ENCODE data around the gene RAET1E.
A peak's percentile ranks its signal among the peaks of the same experiment; 100 is the strongest.
"Not testable (repeated sequence)": the region's sequence is repeated elsewhere in the genome, so short reads cannot be mapped to it uniquely, and the experiment has no call there.

RAET1E gene

GRCh38 chr6:149890629-149891045 is 7.3 kb downstream of the RAET1E start:
- DNase-seq (ENCODE audit: low read depth), result no peak

DNA sequence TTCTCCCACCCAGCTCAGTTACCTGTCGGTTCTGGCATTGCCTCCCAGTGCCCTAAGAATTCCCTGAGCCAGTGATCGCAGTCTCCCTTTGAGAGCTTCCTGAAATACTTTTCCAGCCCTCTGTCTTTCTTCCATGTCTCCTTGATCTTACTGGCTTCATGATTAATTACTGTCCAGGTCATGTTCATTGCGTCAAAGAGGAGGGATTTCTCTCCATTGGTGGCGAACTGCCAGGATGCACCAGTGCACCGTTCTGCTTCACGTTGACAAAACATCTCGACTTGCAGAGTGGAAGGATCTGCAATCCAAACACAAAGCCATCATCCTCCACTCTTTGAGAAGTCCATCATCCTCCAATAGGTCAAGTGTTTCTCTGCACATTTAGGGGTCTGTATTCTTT is 8.6 kb downstream of the RAET1E start:
- DNase-seq (ENCODE audit: low read depth), result no peak

DNA sequence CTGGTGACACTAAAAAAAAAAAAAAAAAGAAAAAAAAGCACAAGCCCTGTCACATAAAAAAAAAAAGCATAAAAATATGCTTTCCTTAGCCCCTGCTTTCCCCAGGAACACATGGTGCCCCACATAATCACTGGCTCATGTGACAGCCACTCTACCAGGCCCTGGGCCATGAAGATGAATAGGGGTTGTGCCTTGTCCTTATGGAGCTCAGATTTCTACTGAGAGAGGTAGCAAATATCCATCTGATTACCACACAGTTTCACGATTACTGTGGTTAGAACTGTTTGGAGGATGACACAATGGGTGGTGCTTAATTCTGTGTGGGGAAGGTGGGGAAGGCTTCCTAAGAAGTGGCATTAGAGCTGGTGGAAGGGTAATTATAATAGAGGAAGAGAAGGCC is 9.3 kb downstream of the RAET1E start:
- DNase-seq (ENCODE audit: low read depth), result no peak

GRCh38 chr6:149888093-149888492 is 9.8 kb downstream of the RAET1E start:
- no peak for DNase-seq (ENCODE audit: low read depth)

- peak; percentile 89 for DNase-seq (ENCODE audit: low read depth)
Observed at GRCh38 chr6:149887343-149887742, 10.6 kb downstream of the RAET1E start.

DNA sequence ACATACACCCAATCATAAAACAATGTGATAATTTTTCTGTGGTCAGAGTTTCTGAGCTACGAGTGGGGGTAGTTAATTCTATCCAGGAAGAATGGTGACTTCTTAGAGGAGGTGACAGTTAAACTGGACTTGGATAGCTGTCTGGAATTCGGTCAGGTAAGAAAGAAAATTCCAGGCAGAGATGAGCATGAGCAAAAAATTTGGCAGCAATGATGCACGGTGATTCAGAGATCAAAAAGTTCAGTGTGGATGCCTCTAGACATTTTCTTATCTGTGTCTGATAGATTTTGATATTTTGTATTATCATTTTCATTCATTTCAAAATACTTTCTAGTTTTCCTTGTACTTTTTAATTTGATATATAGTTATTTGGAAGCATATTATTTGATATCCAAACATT is 12.0 kb downstream of the RAET1E start:
- no peak for DNase-seq (ENCODE audit: low read depth)

GRCh38 chr6:149884617-149885016 is 13.3 kb downstream of the RAET1E start:
- DNase-seq (ENCODE audit: low read depth), result no peak

DNA sequence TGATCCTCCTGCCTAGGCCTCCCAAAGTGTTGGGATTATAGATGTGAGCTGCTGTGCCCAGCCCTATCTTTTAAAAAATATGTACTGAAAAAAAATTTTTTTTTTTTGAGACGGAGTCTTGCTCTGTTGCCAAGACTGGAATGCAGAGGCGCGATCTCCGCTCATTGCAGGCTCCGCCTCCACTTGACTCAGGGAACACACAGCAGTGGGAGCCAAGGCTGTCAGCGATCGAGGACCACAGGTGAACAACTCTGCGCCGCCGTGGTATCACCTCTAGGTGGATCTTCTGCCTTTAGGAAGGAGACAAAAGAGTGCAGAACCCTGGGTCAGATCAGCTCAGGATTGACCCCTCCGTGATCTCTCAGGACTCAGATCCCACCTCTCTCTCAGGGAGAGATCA is 13.7 kb downstream of the RAET1E start:
- DNase-seq (ENCODE audit: low read depth), result no peak

GRCh38 chr6:149881860-149882259 is 16.1 kb downstream of the RAET1E start:
- DNase-seq (ENCODE audit: low read depth), result no peak

GRCh38 chr6:149881066-149881766 is 16.7 kb downstream of the RAET1E start:
- no peak for DNase-seq (ENCODE audit: low read depth)

DNA sequence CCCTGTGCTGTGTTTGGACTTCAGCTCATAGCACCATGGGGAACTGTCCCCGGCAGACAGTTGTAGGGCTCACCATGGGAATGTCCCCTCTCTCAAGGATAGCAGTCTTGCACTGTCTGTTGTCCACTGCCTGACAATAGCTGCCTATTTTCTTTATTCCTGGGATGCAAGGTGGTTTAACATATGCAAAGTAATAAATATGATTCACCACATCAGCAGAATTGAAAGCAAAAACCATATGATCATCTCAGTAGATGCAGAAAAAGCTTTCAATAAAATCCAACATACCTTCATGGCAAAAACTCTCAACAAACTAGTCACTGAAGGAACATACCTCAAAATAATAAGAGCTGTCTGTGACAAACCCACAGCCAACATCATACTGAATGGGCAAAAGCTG is 20.3 kb downstream of the RAET1E start:
- no peak for DNase-seq (ENCODE audit: low read depth)

DNA sequence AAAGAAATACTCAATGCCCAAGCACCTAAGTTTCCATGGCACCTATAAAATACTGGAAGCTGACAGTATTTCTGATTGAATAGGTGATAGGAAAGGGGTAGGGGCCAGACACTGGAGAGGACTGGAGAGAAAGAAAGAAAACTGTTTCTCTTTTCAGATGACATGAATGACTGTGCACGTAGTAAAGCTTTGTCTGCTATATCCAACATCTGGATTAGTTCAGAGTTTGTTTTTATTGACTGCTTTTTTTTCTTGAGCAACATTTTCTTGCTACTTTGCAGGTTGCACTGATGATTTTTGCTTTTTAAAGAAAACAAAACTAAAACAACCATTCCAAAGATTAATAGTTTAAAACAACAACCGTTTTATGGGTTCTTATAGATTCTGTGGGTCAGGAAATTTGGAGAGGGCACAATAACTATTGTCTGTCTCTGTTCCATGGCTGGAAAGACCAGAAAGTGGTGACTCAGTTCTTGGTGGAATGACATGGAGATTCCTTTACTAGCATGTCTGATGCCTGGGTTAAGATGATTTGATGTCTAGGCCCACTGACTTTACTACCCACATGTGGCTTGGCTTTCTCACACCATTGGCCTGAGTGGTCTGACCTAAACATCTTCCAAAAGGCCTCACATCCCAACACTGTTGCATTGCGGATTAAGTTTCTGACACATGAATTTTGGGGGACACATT is 21.5 kb downstream of the RAET1E start:
- DNase-seq (ENCODE audit: low read depth), result no peak

GRCh38 chr6:149872233-149872632 is 25.7 kb downstream of the RAET1E start:
- DNase-seq (ENCODE audit: low read depth), result no peak

GRCh38 chr6:149871182-149871581 is 26.7 kb downstream of the RAET1E start:
- no peak for DNase-seq (ENCODE audit: low read depth)

- DNase-seq (ENCODE audit: low read depth), result no peak
Observed at GRCh38 chr6:149869275-149869892, 28.5 kb downstream of the RAET1E start.

DNA sequence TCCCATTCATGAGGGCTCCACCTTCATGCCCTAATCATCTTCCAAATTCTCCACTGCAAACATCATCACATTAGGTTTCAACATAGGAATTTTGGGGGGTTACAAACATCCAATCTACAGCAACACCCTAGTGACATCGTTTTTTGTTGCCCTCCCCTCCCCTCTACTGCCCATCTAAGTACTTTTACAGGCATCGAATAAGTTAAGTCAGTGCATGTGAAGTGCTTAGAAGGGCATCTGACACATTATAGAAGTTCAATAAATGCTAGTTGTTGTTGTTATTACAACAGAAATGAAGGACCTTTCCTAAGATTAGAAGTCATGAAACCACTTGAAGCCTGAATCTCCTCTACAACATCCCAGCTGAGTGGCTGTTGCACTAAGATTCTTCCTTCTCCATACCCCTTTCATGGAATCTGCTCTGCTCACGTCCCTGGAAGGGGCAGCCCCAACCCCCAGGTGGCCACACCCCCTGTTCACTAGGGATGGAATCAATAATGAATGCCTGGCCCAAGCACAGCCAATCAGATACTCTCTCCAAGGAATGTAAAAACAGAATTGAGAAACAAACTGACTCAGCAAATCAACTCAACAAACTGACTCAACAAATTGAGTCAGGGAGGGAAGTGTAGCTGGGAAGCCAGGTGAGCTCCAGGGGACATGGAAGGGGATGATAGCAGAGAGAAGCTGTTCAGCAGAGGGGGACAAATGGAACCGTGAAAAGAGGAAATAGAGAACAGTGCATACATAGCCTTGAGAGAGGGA is 29.9 kb downstream of the RAET1E start:
- DNase-seq (ENCODE audit: low read depth), result peak; percentile 74

DNA sequence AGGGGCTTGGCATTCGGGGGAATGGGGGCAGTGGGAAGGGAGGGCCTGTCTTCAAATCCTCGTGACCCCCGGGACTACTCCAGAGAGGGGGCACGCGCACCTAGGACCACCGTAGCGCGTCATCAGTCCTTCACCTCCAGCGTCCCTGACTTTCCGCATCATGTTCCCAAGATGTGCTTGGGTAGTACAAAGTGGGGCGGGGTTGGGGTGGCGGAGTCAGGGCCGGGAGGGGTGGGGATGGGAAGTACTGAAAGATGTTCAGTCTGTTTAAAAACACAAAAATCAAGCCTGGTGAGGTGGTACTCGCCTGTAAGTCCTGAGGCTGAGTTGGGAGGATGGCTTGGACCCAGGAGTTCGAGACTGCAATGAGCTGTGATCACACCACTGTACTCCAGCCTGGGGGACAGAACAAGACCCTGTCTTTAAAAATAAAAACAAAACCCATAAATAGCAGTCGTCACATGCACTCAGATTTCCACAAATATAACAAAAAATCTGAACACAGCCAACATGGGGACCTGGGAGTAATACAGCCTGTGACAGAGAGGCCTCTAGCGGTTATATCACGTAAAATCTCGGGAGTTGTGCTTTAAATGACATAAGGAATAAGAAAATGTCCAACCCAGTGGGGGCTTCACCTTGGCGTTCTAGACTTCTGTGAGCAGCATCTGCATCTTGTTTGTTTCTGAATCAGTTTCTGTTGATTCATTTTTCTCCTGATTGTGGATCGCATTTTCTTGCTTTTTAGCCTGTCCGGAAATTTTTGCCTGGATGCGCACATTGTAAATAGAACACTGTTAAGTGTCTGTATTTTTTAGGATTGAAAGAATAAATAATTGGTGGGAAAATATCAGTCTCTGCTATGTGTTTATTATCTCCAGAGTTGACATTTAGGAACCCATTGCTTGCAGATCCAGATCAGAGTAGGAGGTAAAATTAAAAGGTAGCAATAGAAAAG is 33.1 kb downstream of the RAET1E start:
- no peak for DNase-seq (ENCODE audit: low read depth)

- DNase-seq (ENCODE audit: low read depth), result peak; percentile 53
Observed at GRCh38 chr6:149863698-149864577, 34.0 kb downstream of the RAET1E start, which contains the start of gene LRP11. LRP11 (minus strand) TSS chr6:149864359; CDS start chr6:149864020, 339 bp downstream.

DNA sequence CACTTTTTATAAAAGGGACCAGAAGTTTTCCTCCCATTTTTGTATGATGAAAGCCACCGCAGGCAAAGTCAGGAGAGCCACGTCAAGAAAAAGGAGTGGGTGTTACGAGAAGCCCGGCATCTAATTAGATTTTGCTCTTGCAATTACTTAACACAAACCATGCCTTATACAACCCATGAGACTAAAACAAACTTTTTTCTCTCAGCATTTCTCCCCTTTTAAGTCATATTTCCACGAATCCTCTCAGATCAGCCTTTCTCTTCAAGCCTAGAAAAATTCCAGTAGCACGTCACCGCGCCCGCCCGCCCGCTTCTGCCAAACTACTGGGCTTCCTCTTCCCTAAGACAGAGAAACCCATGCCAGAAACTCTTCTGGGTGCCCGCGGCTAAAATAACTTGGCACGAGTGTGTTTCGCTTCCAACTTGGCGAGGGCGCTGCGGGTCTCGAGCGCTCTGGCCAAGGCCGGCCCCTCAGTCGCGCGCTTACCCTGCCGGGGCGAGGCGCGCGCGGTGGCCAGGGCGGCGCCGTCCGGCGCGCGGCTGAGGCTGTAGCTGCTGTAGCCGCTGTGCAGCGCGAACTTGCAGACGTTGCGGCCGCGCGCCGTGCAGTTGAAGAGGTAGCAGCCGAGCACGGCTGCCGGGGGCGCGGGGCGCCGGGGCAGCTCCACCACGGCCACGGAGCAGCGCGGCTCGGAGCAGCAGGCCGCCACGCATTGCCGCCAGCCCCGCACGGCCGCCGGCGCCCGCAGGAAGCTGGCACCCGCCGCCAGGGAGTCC is 34.8 kb downstream of the RAET1E start:
- DNase-seq (ENCODE audit: low read depth), result no peak

- DNase-seq (ENCODE audit: low read depth), result not testable (repeated sequence)
Observed at GRCh38 chr6:149862424-149862738, 35.5 kb downstream of the RAET1E start.

Measured in HS-5 (cell line).